Measurements from ENCODE around the gene CC2D2A. TPM values are rescaled to one million over a fixed set of nuclear protein-coding genes. Genes with fewer than 3 reads are reported as not detected.

CC2D2A gene
- 11.3 to 14.0 TPM (median 12.1 TPM) in 5 replicates for total RNA-seq (2022; extraction: Qiagen RNA extraction)

DNA sequence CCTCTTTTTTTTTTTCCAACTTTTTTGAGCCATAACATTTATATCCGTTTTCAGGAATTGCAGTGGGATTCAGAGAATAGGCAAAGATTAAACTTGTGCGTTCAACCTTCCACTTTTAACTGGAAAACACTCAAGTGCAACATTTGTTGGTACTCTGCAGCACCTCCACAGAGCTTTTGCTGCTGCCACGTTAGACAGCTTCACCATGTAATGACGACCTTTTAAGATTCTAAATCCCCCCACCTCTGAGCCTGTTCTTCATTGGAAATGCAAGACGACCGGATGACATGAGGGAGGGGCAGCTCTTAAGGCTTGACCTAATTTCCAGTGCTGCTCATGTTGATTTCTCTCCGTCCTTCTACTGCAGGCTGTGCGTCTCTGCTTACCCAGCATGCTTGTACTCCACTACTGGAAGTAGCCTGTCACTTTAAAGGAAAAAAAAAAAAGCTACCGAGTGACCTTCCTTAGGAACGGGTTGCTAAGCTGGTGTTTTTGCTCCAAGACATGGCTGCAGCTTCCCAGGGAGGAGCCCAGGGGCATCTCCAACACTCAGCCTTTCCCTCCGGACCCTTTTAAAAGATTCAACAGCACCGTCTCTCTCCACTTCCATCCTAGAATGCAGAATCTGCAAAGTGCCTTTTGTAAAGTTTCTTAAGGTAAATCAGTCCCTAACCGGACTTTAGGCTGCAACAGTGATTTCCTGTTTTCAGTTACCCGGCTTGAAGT, at the start of gene CC2D2A:
CC2D2A (plus strand) TSS at position 481 of the 726 bp plus-strand sequence. CDS start 6,051 bp downstream, outside the sequence.

GRCh38 chr4:15427701-15428100, 42.0 kb upstream of the CC2D2A start, which contains the start of gene C1QTNF7:
Gene C1QTNF7 (plus strand): TSS chr4:15428033. CDS start chr4:15435744, 7,711 bp downstream.

Other genes with a start within 250 kb of the CC2D2A start
- not detected in 5 replicates for gene C1QTNF7, start 41.8 kb upstream of the CC2D2A start, total RNA-seq (2022; extraction: Qiagen RNA extraction)
- 27.2 to 33.4 TPM (median 28.2 TPM) in 5 replicates for gene FBXL5, start 185.5 kb downstream of the CC2D2A start, total RNA-seq (2022; extraction: Qiagen RNA extraction)
- 23.8 to 29.3 TPM (median 25.1 TPM) in 5 replicates for gene FAM200B, start 211.9 kb downstream of the CC2D2A start, total RNA-seq (2022; extraction: Qiagen RNA extraction)
- gene BST1, start 233.2 kb downstream of the CC2D2A start, total RNA-seq (2022; extraction: Qiagen RNA extraction): 14.2 to 19.0 TPM (median 15.5 TPM) in 5 replicates